NB4 (cell line): ENCODE results near the gene CALN1.

ENCODE experiments used
- CTCF ChIP-seq: IDR thresholded peaks from one replicate; pipeline ENCODE4 v1.5.1; 2012; ENCODE audit warnings: low read depth, low read length
- MAX ChIP-seq: IDR thresholded peaks from 2 replicates; pipeline ENCODE4 v1.6.1; 2011; ENCODE audit warnings: low read depth, low read length
- POLR2A ChIP-seq: IDR thresholded peaks from 2 replicates; pipeline ENCODE4 v1.6.1; 2011; ENCODE audit warnings: mild to moderate bottlenecking; ENCODE audit not compliant: insufficient read length; ENCODE audit errors: extremely low read depth

GRCh38 chr7:71766016-71766415, 646.1 kb downstream of the CALN1 start:
- TF ChIP-seq CTCF (no peak), MAX (no peak), POLR2A (no peak)
